ENCODE measurements around the gene CRY1. TPM values are rescaled to one million over a fixed set of nuclear protein-coding genes. Genes with fewer than 3 reads are reported as not detected.

The CRY1 gene
- total RNA-seq, 1 experiment from 2014 or later = 23.1 TPM

GRCh38 chr12:106945261-106945851, 148.0 kb downstream of the CRY1 start (continued):
- TF ChIP-seq PREB (CRISPR knock-in tag; IDR thresholded peaks at IDR 0.05; ENCODE audit: borderline replicate concordance) (no peak), ZNF263 (CRISPR knock-in tag; IDR thresholded peaks at IDR 0.05; ENCODE audit: low read depth) (no peak), SMAD3 (CRISPR knock-in tag; IDR thresholded peaks at IDR 0.05; ENCODE audit: borderline replicate concordance) (no peak), E2F1 (CRISPR knock-in tag; IDR thresholded peaks at IDR 0.05) (no peak), CREM (CRISPR knock-in tag; IDR thresholded peaks at IDR 0.05) (no peak), TP53 (CRISPR knock-in tag; IDR thresholded peaks at IDR 0.05) (no peak), ATF6 (CRISPR knock-in tag; IDR thresholded peaks at IDR 0.05) (no peak), FOXP4 (CRISPR knock-in tag; IDR thresholded peaks at IDR 0.05) (no peak), GTF2I (CRISPR knock-in tag; conservative IDR thresholded peaks at IDR 0.05) (no peak)

GRCh38 chr12:106942775-106943174, 150.6 kb downstream of the CRY1 start:
- Mint-ChIP-seq H3K27me3 (ENCODE audit: low read depth) (peaks cover 9% of the 10 kb centered on the region), H3K36me3 (peaks cover 29% of the 10 kb centered on the region), H3K27ac (no peak overlapping the region), H3K4me1 (no peaks in the 10 kb centered on the region), H3K9me3 (peaks cover 53% of the 10 kb centered on the region), H3K4me3 (no peak overlapping the region)
- ChIA-PET CTCF (no interaction called here), POLR2A (no interaction called here)
- no peak for ATAC-seq
- DNase-seq (ENCODE audit: low spot score) = no peak
- no peak for TF ChIP-seq ZNF281 (CRISPR knock-in tag; IDR thresholded peaks at IDR 0.05)
- no peak for TF ChIP-seq ZNF317 (CRISPR knock-in tag; IDR thresholded peaks at IDR 0.05; ENCODE audit: borderline replicate concordance, low read depth)
- no peak for TF ChIP-seq ZNF263 (CRISPR knock-in tag; IDR thresholded peaks at IDR 0.05; ENCODE audit: low read depth)
- TF ChIP-seq CBFB (CRISPR knock-in tag; IDR thresholded peaks at IDR 0.05; ENCODE audit: low read depth) = no peak
- TF ChIP-seq MYBL2 (CRISPR knock-in tag; IDR thresholded peaks at IDR 0.05) = no peak
- TF ChIP-seq SP1 (CRISPR knock-in tag; conservative IDR thresholded peaks at IDR 0.05) = no peak
- no peak for TF ChIP-seq MLX (CRISPR knock-in tag; IDR thresholded peaks at IDR 0.05)
- TF ChIP-seq ERG (CRISPR knock-in tag; IDR thresholded peaks at IDR 0.05) = no peak
- no peak for TF ChIP-seq ETV6 (CRISPR knock-in tag; IDR thresholded peaks at IDR 0.05)

All from WTC11 (cell line).